SK-N-SH treated with all-trans-retinoic acid at 6 μM for 48 hours (cell line): Measurements from ENCODE around the gene KRTAP5-2.

Experiments used
- BACH2 ChIP-seq: fragments of 250-450 bp; sonication (Bioruptor Pico); IDR thresholded peaks from 2 replicates; pipeline ENCODE4 v1.9.0; 2021; ENCODE audit warnings: mild to moderate bottlenecking, borderline replicate concordance
- PATZ1 ChIP-seq: fragments of 250-450 bp; sonication (Bioruptor Pico); IDR thresholded peaks from 2 replicates; pipeline ENCODE4 v1.8.0; 2020; ENCODE audit warnings: mild to moderate bottlenecking, moderate library complexity, borderline replicate concordance
- SNAI2 ChIP-seq: fragments of 250-450 bp; sonication (Bioruptor Pico); IDR thresholded peaks from 2 replicates; pipeline ENCODE4 v1.5.0; 2020; ENCODE audit warnings: mild to moderate bottlenecking, moderate library complexity
- TOX ChIP-seq: fragments of 250-450 bp; sonication (Bioruptor Pico); IDR thresholded peaks from 2 replicates; pipeline ENCODE4 v1.8.0; 2021; ENCODE audit warnings: mild to moderate bottlenecking, moderate library complexity, borderline replicate concordance
- ZFP3 ChIP-seq: fragments of 250-450 bp; sonication (Bioruptor Pico); IDR thresholded peaks from 2 replicates; pipeline ENCODE4 v1.5.0; 2020; ENCODE audit warnings: mild to moderate bottlenecking, moderate library complexity

- TF ChIP-seq ZFP3 (no peak), BACH2 (CRISPR knock-in tag) (no peak), TOX (CRISPR knock-in tag) (no peak), SNAI2 (no peak), PATZ1 (CRISPR knock-in tag) (no peak)
Measured at GRCh38 chr11:1573077-1573902, 24.8 kb downstream of the KRTAP5-2 start.
